ENCODE data around the gene HDAC4.

- TF ChIP-seq POLR2AphosphoS5 (IDR thresholded peaks at IDR 0.05; ENCODE audit: low read depth, low read length) (no peak), RAD21 (IDR thresholded peaks at IDR 0.05; ENCODE audit: low read depth) (no peak), CTCF (IDR thresholded peaks at IDR 0.05 in 2 of 3, conservative IDR thresholded peaks at IDR 0.05 in 1 of 3; ENCODE audit: borderline replicate concordance in 1 of 3, insufficient read depth in 1 of 3, low read depth in 2 of 3, low read length in 2 of 3) (no peak), POLR2A (IDR thresholded peaks at IDR 0.05; ENCODE audit: borderline replicate concordance, extremely low read depth, insufficient read depth, insufficient read length) (no peak), MAX (IDR thresholded peaks at IDR 0.05) (no peak), YY1 (IDR thresholded peaks at IDR 0.05; ENCODE audit: extremely low read depth, insufficient replicate concordance, low read depth, low read length) (no peak), EZH2phosphoT487 (IDR thresholded peaks at IDR 0.05; ENCODE audit: borderline replicate concordance) (no peak), CEBPB (IDR thresholded peaks at IDR 0.05; ENCODE audit: low read depth) (no peak)
These were observed 253.4 kb downstream of the HDAC4 start for GRCh38 chr2:239147376-239147775.
